ENCODE measurements around the gene ADPRHL1.

The ADPRHL1 gene

DNA sequence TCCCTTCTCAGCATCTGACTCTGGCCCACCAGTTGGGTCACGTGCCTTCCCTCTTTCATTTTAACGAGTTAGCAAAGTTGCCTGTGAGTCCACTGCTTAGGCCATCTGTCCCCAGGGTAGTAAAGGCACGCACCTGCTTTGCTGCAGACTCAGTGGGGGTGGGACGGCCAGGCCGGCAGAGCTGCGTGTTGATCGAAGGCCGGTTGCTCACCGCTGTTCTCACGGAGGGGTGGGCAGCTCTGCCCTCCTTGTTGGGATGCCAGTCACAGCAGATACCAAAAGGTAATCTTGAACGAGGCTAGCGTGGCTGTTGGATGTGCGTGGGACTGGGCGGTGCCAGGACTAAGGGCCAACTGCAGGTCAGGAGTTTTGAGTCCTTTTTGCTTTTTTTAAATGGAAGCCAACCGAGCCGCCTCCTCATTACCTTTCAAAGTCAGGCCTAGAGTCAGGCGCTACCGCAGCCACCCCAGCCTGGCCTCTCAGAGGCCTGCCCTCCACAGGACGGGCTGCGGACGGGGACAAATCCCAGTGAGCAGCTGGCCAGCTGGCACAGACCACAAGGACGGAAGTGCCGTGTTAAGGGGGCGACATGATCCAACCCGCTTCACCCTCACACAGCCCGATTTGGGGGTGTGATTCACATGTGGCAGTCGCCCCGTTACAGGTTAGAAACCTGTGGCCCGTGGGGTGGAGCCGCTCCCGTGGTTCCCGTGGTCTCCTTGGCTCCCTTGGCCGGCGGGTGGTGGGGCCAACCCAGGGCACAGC is 20.6 kb downstream of the ADPRHL1 start:
- no peak for DNase-seq (ENCODE audit: low read depth in 2 of 2)

DNA sequence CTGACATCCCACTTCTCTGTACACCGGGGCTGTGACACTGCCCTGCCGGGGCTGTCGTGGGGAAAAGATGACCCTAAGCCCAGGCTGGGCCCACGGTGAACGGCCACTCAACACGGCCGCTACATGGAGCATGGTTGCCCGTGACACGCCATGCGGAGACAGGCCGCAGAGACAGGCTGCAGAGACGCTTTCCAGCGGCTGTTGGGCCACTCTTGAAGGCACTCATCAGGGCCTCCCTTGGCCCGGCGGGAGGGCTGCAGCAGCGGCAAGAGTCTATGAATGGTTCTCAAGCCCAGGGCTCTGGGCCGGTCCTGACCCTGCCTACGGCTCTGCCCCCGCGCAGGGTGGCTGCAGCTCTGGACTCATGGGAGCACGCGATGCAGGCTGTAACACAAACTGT is 22.1 kb downstream of the ADPRHL1 start:
- DNase-seq (ENCODE audit: low read depth in 2 of 2) = no peak

GRCh38 chr13:113430378-113431110 is 22.7 kb downstream of the ADPRHL1 start:
- no peak for DNase-seq (ENCODE audit: low read depth in 2 of 2)

DNA sequence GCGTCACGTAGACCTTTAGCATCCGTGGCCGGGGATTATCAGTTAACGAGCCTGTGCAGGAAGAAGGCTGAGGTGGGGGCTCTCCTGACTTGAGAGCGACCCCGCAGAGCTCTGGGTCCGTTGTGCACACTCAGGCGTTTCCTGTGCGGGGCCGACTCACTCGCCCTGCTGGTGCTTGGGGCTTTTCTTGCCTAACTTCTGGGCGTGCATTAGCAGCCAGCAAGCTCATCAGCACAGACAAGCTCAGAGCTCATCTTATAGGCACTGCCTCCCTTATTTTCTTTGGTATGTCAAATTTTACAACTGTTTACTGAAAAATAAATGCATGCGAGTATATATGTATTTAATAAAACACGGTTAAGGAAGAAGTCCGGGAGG is 23.7 kb downstream of the ADPRHL1 start:
- no peak for DNase-seq (ENCODE audit: low read depth in 2 of 2)

DNA sequence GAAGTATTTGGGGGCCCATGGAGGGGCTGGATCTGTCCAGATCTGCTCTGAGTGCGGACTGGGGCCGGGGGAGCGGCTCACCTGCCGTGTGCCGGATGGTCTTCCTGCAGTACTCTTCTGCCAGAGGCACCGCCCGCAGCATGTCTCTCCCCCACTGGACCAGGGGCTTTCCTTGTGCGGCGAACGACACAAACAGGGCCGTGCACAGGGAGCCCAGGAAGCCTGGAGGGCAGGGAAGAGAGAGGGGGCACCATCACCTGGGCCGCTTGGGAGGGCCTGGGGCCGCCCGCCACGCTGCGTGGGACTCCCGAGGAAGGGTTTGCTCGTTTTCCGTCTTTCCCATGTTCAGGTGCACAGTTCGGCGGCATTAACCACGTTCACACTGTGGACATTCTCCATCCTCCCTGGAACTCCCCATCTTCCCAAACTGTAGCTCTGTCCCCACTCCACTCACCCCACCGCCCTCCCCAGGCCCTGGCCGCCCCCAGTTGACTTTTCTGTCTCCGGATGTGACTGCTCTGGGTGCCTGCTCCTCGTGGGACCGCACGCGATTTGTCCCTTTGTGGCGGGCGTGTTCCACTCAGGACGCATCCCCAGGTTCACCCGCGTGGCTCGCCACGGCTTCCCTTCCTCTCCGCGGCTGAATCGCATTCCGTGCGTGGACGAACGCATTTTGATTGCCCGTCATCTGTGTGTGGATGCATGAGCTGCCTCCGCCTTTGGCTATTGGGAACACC is 24.2 kb downstream of the ADPRHL1 start:
- DNase-seq (ENCODE audit: low read depth in 2 of 2) = no peak

- DNase-seq (ENCODE audit: low read depth in 2 of 2) = no peak
Measured at GRCh38 chr13:113428469-113428865, 24.8 kb downstream of the ADPRHL1 start.

DNA sequence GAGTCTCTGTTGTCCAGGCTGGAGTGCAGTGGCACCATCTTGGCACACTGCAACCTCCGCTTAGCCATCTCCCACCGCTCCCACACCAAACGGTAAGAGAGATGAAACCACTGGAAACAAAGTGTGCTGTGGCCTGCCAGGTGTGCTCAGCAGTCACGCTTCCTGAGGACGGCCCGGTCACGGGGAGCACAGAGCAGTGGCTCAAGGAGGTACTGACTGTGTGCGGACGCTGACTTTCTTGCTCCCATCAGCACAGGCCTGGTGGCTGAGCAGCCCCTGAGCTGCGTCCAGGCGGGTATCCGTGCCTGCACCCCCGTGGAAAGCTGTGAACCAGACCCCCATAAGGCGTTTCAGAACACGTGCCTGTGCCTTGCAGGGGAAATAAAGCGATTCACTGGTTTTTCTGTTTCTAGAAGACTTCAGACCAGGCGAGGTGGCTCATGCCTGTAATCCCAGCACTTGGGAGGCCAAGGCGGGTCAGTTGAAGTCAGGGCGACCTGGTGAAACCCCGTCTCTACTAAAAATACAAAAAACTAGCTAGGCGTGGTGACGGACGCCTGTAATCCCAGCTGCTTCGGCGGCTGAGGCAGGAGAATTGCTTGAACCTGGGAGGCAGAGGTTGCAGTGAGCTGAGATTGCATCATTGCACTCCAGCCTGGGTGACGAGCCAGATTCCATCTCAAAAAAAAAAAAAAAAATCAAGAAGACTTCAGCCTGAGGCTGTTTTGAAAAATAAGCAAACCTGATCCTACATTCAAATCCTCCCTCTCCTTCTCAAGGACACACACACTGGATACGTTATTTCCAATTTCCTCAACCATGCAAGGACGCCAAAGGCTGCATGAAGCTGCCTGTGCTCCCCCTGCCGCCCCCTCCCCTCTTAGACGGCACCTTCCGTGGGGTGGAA is 25.5 kb downstream of the ADPRHL1 start:
- DNase-seq (ENCODE audit: low read depth in 2 of 2) = no peak

DNA sequence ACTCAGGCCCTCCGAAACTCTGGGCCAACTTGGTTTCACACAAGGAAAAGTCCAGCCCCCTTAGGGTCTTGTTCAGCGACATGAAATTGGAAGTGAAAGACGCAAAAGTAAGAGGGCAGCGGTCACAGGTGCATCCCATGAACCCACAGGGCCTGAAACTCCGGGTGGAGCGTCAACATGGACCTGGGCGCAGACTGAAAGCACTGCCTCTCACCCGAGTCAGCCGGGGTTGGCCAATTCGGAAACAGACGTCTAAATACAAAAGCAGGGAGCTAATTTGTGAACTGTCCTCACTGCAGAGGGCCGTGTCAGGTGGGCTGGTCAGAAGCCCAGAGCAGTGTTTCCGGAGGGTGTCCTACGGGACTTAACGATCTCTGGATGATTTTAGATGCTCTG is 26.7 kb downstream of the ADPRHL1 start:
- no peak for DNase-seq (ENCODE audit: low read depth in 2 of 2)

GRCh38 chr13:113425941-113426590 is 27.2 kb downstream of the ADPRHL1 start:
- no peak for DNase-seq (ENCODE audit: low read depth in 2 of 2)

DNA sequence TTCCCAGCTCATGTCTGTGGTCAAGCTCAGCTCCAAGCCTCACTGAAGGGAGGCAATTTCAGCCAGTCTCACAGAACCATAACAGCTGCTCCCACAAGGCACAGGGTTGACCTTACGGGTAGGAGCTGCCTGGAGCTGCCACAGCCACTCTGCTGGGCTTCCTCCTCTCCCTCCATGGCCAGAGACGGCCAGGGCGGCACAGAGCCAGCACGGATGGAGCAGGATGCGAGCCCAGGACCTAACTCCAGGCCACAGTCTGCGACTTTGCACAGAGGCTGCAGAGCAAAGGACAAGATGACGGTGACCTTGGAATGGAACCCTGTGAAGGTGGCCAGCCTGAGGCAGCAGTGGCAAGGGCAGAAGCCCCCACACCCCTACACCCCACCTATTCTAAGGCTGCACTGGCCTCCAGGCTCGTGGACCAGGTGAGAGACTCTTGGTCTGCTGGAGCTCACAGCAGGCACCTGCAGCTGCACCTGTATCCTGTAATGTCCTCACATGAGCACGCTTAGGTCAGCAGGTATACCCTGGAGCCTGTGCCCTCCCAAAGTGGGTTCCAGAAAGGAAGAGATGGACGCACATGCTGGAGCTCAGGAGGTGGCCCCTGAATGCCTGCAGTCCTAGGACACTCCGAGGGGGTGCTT is 29.6 kb downstream of the ADPRHL1 start:
- DNase-seq (ENCODE audit: low read depth in 2 of 2) = no peak

- DNase-seq (ENCODE audit: low read depth in 2 of 2) = no peak
Measured at GRCh38 chr13:113422807-113423519, 30.3 kb downstream of the ADPRHL1 start.

DNA sequence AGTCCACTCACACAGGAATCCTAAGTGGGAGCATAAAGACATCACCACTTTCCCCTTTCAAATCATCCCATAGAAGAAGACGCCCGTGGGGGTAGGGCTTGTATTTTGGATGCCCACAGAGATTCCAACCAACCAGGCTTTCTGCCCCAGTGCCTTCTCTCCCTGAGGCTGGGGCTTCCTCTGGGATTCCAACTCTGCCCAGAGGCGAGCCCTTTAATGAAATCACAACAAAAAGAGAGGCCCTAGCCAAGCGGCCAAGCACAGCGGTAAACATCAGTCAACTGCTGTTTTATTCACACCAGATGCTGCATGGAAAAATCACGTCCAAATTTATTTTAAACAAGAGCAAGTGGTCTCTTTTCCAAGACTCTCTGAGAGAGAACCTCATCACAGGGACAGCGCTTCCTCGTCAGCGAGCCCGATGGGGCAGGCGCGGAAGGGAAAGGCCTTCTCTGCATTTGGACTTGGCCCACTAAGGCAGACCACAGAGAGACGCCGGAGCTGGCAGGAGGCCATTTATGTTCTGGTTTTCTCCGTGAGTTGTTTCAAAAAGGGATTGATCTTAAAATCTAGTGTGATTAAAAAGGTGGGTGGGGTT is 31.5 kb downstream of the ADPRHL1 start:
- DNase-seq (ENCODE audit: low read depth in 2 of 2) = no peak

DNA sequence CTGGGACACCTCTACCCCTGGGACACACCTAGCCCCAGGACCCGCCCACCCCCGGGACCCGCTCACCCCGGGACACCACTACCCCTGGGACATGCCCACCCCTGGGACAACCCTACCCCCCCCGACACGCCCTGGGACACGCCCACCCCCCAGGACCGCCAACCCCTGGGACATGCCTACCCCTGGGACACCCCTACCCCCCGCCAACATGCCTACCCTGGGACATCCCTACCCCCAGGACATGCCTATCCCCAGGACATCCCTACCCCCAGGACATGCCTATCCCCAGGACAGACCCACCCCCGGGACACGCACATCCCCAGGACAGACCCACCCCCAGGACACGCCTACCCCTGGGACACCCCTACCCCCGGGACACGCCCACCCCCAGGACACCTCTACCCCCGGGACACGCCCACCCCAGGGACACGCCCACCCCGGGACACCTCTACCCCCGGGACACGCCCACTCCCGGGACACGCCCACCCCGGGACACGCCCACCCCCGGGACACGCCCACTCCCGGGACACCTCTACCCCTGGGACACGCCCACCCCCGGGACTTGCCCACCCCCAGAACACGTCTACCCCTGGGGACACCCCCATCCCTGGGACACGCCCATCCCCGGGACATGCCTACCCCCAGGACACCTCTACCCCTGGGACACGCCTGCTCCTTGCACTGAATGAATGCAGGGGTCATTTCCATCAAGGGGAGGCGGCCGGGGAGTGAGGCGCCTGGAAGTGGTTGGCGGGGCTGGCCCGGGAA is 32.3 kb downstream of the ADPRHL1 start:
- no peak for DNase-seq (ENCODE audit: low read depth in 2 of 2)

DNA sequence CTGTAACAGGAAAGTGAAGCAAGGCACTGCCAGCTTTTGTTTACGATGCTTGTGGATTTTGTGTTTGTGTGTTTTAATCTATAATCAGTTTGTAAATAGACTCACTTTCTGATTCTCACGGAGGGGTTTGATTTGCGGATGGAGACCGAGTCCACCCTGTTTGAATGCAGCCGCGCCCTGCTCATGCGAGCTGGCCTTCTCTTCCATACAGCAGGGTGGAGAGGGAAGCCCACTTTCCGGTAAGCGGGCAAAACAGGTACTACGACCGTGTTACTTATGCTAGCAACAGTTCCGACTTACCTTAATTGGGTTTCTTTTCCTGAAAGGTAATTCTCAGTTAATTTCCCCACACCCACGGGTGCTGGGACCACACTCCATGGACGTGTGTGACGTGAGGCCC is 33.1 kb downstream of the ADPRHL1 start:
- DNase-seq (ENCODE audit: low read depth in 2 of 2) = no peak

- DNase-seq (ENCODE audit: low read depth in 2 of 2) = no peak
Measured at GRCh38 chr13:113419531-113420193, 33.6 kb downstream of the ADPRHL1 start.

DNA sequence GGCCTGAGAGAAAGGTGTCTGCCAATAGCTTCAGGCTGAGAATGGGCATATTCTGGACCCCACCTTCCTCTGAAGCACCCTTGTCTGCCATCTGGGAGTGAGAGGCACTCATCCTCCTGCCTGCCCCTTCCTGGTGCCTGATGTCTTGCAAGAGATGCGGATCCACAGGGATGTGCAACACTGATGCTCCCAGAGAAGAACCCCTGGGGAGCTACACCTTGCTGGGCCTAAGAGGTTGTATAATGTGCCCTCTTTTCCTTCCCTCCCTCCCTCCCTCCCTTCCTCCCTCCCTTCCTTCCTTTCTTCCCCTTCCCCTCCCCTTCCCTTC is 34.6 kb downstream of the ADPRHL1 start:
- no peak for DNase-seq (ENCODE audit: low read depth in 2 of 2)

- no peak for DNase-seq (ENCODE audit: low read depth in 2 of 2)
Measured at GRCh38 chr13:113417836-113418721, 35.2 kb downstream of the ADPRHL1 start.
